Measurements from ENCODE around the gene GATA5.

GATA5 gene

DNA sequence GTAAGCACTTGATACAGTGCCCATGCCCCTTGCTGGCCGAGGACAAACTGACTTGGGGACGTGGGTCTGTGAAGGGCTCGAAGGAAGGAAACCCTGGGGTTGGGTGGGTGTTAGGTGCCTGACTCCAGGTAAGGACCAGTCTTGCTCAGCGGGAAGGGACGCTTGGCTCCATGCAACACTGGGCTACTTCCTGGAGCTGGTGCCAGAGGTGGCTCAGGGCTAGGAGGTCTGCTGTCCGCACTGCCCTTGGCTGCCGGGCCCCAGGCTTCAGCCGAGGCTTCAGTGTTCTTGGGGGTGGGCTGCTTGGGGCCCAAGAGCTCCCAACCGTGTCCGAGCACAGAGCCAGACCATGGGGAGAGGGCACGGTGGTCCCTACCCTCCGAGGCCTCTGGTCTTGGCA, 5.3 kb downstream of the GATA5 start:
- FAIRE-seq = no peak

GRCh38 chr20:62470001-62470400, 5.8 kb downstream of the GATA5 start:
- no peak for FAIRE-seq

GRCh38 chr20:62469352-62469751, 6.4 kb downstream of the GATA5 start:
- no peak for FAIRE-seq

DNA sequence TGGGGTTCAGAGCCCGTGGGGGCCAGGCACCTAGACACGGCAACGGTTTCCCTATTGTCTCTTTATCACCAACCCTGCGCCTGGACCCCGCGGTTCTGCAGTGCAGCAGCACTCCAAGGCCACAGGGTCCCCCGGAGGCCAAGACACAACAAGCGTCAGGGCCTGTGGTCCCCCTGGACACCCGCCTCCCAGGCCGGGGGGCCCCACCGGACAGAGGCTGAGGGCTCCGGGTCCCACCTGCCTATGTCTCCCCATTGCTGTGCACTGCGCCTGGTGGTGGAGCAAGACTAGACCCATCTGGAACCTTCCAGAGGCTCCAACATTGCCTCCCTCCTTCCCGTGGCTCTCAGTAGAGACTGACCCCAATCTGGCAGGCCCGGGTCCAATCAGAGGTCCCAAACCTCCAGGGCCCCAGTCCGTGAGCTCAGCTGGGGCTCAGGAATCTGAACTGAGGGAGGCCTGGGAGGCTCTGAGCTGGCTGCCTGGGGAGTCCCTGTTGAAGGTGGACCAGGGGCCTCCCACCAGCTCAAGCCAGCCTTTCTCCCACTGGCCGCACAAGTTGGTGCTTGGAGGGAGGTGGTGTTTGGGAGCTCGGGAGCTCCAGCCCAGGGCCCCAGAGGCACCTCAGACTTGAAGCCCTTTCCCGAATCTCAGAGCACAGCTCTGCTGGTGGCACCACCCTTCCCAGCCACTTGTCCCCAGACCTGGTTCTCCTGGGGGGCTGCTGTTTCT, 8.8 kb downstream of the GATA5 start:
- no peak for FAIRE-seq

DNA sequence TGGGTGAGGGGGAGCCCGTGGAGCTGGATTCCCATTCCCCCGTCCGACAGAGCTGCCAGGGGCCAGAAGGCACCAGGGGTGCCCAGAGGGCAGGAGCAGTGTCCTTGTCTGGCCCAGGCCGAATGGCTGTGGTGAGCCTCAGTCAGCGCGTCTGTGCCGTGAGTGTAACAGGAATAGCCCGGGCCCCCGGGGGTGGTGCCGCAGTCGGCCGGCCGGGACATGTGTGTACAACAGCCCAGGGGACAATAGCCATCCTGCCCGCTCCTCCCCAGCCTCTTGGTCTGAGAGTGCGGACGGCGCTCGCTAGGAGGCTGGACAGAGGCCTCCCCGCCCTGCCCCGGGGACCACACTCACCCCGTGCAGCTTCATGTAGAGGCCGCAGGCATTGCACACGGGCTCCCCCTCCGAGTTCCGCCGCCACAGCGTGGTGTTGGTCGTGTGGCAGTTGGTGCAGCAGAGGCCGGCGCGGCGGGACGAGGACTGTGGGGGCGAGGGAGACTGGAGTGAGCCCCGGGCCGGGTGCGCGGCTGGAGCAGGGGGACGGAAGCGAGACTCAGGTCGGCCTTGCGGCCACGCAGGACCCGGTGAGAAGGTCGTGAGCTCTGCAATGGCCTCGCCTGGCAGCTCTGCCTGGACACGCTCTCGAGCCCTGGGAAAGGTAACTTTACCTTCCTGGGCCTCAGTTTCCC, 9.6 kb downstream of the GATA5 start:
- FAIRE-seq = no peak

DNA sequence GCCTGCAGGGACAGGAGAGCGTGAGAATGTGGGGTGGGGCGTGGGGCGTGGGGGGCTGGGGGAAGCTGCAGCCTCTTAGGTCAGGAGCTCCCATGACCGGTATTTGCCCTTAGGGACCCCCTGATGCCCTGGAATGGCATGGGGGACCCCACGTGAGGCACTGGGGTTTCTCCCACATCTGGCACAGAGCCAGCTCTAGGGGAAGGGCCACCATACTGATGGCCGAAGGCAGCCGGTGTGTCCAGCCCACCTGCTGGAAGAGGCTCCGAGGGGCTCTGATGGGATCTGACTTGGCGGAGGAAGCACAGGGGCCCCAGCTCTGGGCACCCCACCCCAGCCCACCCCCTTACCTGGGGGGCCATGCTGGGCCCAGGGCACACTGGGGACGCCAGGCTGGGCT, 10.8 kb downstream of the GATA5 start:
- no peak for FAIRE-seq

DNA sequence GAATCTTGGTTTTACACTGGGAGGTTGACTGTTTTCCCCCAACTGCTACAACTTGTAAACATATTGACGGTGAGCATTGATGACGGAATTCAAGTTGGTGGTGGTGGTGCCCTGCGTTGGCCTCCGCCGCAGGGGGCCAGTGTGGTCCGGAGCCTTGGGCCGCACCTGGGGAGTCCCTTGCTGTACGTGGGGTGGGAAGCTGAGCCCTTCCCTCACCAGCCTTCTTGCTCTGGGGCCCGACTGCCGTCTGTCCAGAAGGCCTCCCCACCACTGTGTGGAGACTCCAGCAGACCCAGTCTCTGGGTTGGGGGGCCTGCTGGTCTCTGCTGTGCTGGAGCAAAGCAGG, 11.4 kb downstream of the GATA5 start:
- no peak for FAIRE-seq

DNA sequence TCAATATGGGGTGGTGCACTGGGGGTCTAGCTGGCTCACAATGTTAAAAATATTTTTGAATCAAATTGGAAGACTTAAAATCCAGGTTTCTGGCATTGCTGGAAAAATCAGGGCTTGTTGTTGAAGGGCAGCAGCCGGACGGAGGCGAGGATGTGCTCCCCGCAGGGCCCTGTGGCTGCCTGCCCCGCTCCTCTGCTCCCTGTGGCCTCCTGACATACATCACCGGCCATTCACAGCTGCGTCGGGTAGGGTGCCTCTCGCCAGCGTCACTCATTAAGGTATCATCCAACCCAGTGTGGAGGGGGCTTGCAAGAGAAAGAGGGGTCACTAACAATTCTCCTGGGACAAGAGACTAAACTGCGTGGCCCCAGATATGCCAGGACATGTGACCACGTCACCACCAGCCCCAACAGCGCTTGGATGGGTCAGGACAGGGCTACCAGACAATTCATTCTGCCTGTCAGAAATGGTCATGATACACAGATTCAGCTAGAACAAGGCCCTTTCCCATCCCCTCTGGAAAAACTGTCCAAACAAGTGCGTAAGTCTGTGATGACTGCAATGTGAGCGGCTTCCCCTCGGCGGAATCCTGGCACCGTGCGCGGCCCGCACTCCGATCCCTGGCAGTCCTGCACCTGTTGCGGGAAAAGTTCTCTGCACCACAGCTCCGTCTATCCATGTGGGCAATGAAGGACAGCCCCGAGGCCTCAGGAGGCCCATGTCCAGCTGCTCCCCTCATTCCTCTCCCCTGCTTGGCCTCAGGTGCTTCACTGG, 12.0 kb downstream of the GATA5 start:
- FAIRE-seq = no peak

GRCh38 chr20:62462976-62463592, 12.7 kb downstream of the GATA5 start:
- no peak for FAIRE-seq

GRCh38 chr20:62461834-62462233, 14.0 kb downstream of the GATA5 start:
- FAIRE-seq = no peak

- FAIRE-seq = no peak
These were observed 14.6 kb downstream of the GATA5 start for GRCh38 chr20:62461157-62461556.

DNA sequence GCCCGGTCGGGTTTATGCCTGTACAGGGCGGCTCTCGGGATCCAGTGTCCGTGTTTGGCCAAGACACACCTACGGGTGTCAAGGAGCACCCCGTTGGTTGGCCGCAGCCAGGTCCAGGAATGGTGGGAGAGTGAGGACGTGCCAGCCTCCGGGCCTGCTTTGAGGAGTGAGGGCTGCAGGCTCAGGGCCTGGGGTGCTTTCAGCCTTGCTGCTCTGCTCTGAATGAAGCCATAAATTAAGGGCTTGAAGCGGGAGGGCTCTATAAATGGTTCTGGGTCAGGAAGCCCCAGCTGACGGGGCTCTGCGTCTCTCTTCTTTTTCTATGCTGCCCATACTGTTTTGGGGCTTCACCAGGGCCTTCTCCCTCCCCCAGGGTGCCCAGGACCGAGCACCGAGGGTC, 15.1 kb downstream of the GATA5 start:
- no peak for FAIRE-seq

GRCh38 chr20:62459488-62459887, 16.3 kb downstream of the GATA5 start:
- no peak for FAIRE-seq

- no peak for FAIRE-seq
These were observed 17.2 kb downstream of the GATA5 start for GRCh38 chr20:62458275-62459251.

DNA sequence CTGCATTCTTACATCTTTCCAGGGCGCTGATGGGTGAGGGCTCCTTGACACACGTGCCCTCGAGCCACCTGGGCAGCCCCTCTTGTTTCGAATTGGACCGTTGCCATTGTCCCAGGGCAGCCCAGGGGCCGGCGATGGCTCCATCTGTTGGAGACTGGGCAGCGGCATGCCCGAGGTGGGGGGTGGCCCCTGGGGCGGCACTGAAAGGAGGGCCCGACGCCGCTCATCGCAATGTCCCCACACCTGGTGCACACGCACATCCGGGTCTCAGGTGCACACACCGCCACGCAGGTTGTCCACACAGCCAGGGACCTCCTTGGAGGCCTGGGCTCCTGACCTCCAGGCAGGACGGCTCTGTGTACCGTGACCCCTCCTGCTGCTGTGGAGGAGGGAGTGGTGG, 18.0 kb downstream of the GATA5 start:
- FAIRE-seq = no peak

GRCh38 chr20:62457098-62457497, 18.7 kb downstream of the GATA5 start:
- FAIRE-seq = no peak

GRCh38 chr20:62455929-62456328, 19.9 kb downstream of the GATA5 start:
- FAIRE-seq = no peak

DNA sequence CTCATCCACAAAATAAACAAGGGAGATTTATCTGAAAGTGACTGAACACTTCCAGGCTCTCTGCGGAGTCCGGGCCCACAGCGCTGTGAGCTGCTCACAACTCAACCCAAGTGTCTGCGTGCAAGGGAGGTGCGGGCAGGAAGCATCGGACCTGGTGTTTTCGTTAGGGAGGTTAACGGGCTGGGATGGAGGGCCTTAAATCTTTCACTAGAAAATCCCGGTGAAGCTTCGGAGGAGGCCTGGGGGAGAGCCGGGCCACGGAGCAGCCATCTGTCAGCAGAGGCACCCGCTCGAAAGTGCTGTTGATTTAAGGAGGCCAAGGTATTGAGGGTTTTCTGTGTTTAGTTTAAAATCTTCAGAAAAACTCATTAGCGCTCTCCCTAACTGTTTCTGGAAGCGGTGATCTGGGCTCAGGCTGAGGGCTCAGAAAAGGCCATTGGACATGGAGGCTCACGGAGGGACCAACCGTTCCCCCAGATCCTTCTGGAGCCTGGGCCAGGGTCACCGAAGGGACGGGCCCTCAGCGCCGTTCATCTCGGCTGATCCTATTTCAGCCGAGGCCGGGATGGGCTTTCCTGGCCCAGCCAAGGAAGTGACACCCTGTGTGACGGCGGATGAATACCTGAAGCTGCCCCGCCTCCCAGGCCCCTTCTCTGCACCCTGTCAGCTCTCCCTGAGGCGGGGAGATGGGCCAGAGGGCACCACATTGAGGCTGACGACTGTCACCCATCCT, 20.7 kb downstream of the GATA5 start:
- no peak for FAIRE-seq

GRCh38 chr20:62453186-62453808, 22.5 kb downstream of the GATA5 start:
- FAIRE-seq = no peak

GRCh38 chr20:62452475-62453095, 23.2 kb downstream of the GATA5 start:
- FAIRE-seq = no peak

- FAIRE-seq = no peak
These were observed 23.8 kb downstream of the GATA5 start for GRCh38 chr20:62451970-62452369.
